HEK293T (cell line): ENCODE data around the gene S1PR4.

Source experiments
- ARNT ChIP-seq: fragments of 450-650 bp; IDR thresholded peaks from 2 replicates; pipeline ENCODE4 v1.6.1; 2017; ENCODE audit warnings: mild to moderate bottlenecking
- CTBP1 ChIP-seq: fragments of 450-650 bp; IDR thresholded peaks from 2 replicates; pipeline ENCODE4 v1.6.1; 2016; ENCODE audit warnings: borderline replicate concordance
- FOXK2 ChIP-seq: fragments of 450-650 bp; IDR thresholded peaks from 2 replicates; pipeline ENCODE4 v1.6.1; 2016; ENCODE audit warnings: mild to moderate bottlenecking
- SP1 ChIP-seq: fragments of 450-650 bp; IDR thresholded peaks from 2 replicates; pipeline ENCODE4 v1.6.1; 2017
- TARDBP ChIP-seq: fragments of 450-650 bp; IDR thresholded peaks from 2 replicates; pipeline ENCODE4 v1.6.1; 2016
- ZNF384 ChIP-seq: fragments of 450-650 bp; IDR thresholded peaks from 2 replicates; pipeline ENCODE4 v1.6.1; 2016

- TF ChIP-seq ARNT (no peak), CTBP1 (no peak), SP1 (no peak), ZNF384 (no peak), TARDBP (no peak), FOXK2 (no peak)
Measured at GRCh38 chr19:3184847-3185460, 6.4 kb downstream of the S1PR4 start.
